ENCODE data around the gene DNAH7. TPM values are rescaled to one million over a fixed set of nuclear protein-coding genes. Genes with fewer than 3 reads are reported as not detected.

Gene DNAH7
- total and polyA plus RNA-seq, 2 donors (not counting 3 experiments of a cell fraction or from before 2014, with no cell fraction given) = 0.15 to 0.24 TPM

- dilution Hi-C loops (cut with MboI; ENCODE audit: extremely low pct_ligation_motif_present, low sequenced_read_pairs) = no loop called here
These were observed 263.2 kb downstream of the DNAH7 start for GRCh38 chr2:195805283-195805976.

More at GRCh38 chr2:195805283-195805976, 263.2 kb downstream of the DNAH7 start:
- no peaks in the 10 kb centered on the region for H3K79me2 ChIP-seq (ENCODE audit: control insufficient read depth, insufficient read depth, low read length)
- ChIA-PET CTCF (interaction anchor here (0.7 kb wide), 1 partner anchor 306 kb away, joined by 3 read pairs; no protein-coding TSS in a partner anchor), POLR2A (no interaction called here)
- H3K4me3 ChIP-seq (replicated peaks in 1 of 3; ENCODE audit: insufficient read depth in 1 of 3, low read depth in 1 of 3, low read length in 3 of 3) = no peak overlapping the region
- DNase-seq (ENCODE audit: low read depth, low spot score) (no peak), FAIRE-seq (no peak)
- H3K9me1 ChIP-seq (replicated peaks; ENCODE audit: control insufficient read depth, extremely low read depth, insufficient read depth, low read length) = no peaks in the 10 kb centered on the region
- H3K9me3 ChIP-seq (replicated peaks; ENCODE audit: control insufficient read depth, insufficient read depth, low read length) = no peaks in the 10 kb centered on the region
- no TSS peak for BruUV-seq (replicated peaks)
- intact Hi-C loops (cut with micrococcal nuclease) = no loop called here
- H3K36me3 ChIP-seq (ENCODE audit: control insufficient read depth in 2 of 2, extremely low read depth in 1 of 2, insufficient read depth in 2 of 2, low read length in 2 of 2) = no peaks in the 10 kb centered on the region
- H3K4me2 ChIP-seq (ENCODE audit: insufficient read depth, low read length) = no peak overlapping the region
- no peak overlapping the region for H3K9ac ChIP-seq (replicated peaks; ENCODE audit: extremely low read depth, insufficient read depth, low read length)
- no peaks in the 10 kb centered on the region for H3K27me3 ChIP-seq (ENCODE audit: control insufficient read depth in 2 of 2, insufficient read depth in 2 of 2, low read length in 2 of 2)
- H3K27ac ChIP-seq (ENCODE audit: insufficient read depth, low read depth, low read length) = no peak overlapping the region
- no peak overlapping the region for H2AFZ ChIP-seq (ENCODE audit: low read depth, low read length)
- H3K4me1 ChIP-seq (ENCODE audit: control insufficient read depth, extremely low read depth, insufficient read depth, low read length) = no peaks in the 10 kb centered on the region
- TF ChIP-seq EZH2 (IDR thresholded peaks at IDR 0.05; ENCODE audit: borderline replicate concordance, low read depth, low read length, severe bottlenecking) (no peak), MYC (IDR thresholded peaks at IDR 0.05; ENCODE audit: low read depth, low read length) (no peak), MAX (IDR thresholded peaks at IDR 0.05; ENCODE audit: insufficient read depth, insufficient read length) (no peak), GATA2 (IDR thresholded peaks at IDR 0.05; ENCODE audit: insufficient read depth, insufficient read length, low read depth, low read length) (no peak), CTCF (IDR thresholded peaks at IDR 0.05; ENCODE audit: extremely low read depth in 1 of 2, insufficient read depth in 1 of 2, low read depth in 1 of 2, low read length in 2 of 2) (no peak), JUN (IDR thresholded peaks at IDR 0.05; ENCODE audit: borderline replicate concordance, insufficient read depth, insufficient read length, low read depth) (no peak), FOS (IDR thresholded peaks at IDR 0.05; ENCODE audit: borderline replicate concordance, insufficient read depth, low read length) (no peak)
- no peaks in the 10 kb centered on the region for H4K20me1 ChIP-seq (replicated peaks; ENCODE audit: control insufficient read depth, extremely low read depth, insufficient read depth, low read length)
